IMR-90 (cell line): ENCODE measurements around the gene MPIG6B. TPM values are rescaled to one million over a fixed set of nuclear protein-coding genes. Genes with fewer than 3 reads are reported as not detected.

ENCODE experiments used
- ATAC-seq: fragments of 200-7000 bp; cut with Tn5 transposase; 2 replicates; pipeline ENCODE4 v1.9.1; 2020; ENCODE audit warnings: low read depth, mild to moderate bottlenecking, moderate library complexity
- BruUV-seq: library from RNA; stranded (reverse); fragments of 400-500 nt; replicated peaks from 2 replicates; lab custom pipeline; 2021; lab: Mats Ljungman, UMichigan
- CTCF ChIA-PET: fragments of 300-600 bp; formaldehyde crosslinking; extraction: SDS; loops from one replicate; lab custom pipeline; 2021; ENCODE audit warnings: antibody characterized with exemption; lab: Yijun Ruan, JAX
- POLR2A ChIA-PET: fragments of 300-600 bp; sonication (Branson Sonifier 250); formaldehyde crosslinking; loops from one replicate; lab custom pipeline; 2022; ENCODE audit warnings: antibody characterized with exemption; ENCODE audit not compliant: unreplicated experiment; lab: Charles Lee
- DNase-seq: peaks from one replicate; pipeline ENCODE4 v3.0.0; 2013
- H2AFZ ChIP-seq: replicated peaks from 2 replicates; pipeline ENCODE3; 2013; ENCODE audit warnings: low read length, mild to moderate bottlenecking; ENCODE audit not compliant: poor library complexity
- H2AK5ac ChIP-seq: 2 replicates; pipeline ENCODE4 v1.6.1; 2013; ENCODE audit warnings: low read depth, low read length, inconsistent platforms
- H2AK9ac ChIP-seq: replicated peaks from 2 replicates; pipeline ENCODE3; 2013; ENCODE audit warnings: mild to moderate bottlenecking, low read depth, low read length, moderate library complexity; ENCODE audit not compliant: poor library complexity
- H2BK120ac ChIP-seq: 2 replicates; pipeline ENCODE4 v1.6.1; 2013; ENCODE audit warnings: low read depth, low read length, inconsistent platforms
- H2BK15ac ChIP-seq: 3 replicates; pipeline ENCODE4 v1.6.1; 2013; ENCODE audit warnings: low read depth, low read length, inconsistent platforms
- H2BK20ac ChIP-seq: 2 replicates; pipeline ENCODE4 v1.6.1; 2013; ENCODE audit warnings: low read depth, mild to moderate bottlenecking, inconsistent platforms, low read length, moderate library complexity
- H2BK5ac ChIP-seq: 2 replicates; pipeline ENCODE4 v1.6.1; 2013; ENCODE audit warnings: mild to moderate bottlenecking, low read depth, low read length, inconsistent platforms; ENCODE audit not compliant: poor library complexity, severe bottlenecking
- H3K14ac ChIP-seq: replicated peaks from 2 replicates; pipeline ENCODE4 v1.6.1; 2013; ENCODE audit warnings: low read depth, low read length, inconsistent platforms
- H3K18ac ChIP-seq: 2 replicates; pipeline ENCODE4 v1.6.1; 2013; ENCODE audit warnings: low read depth, low read length, control low read depth
- H3K23ac ChIP-seq: 2 replicates; pipeline ENCODE4 v1.6.1; 2013; ENCODE audit warnings: low read depth, low read length, inconsistent platforms
- H3K27ac ChIP-seq: 2 replicates; pipeline ENCODE4 v1.5.1; 2013; ENCODE audit warnings: mild to moderate bottlenecking, control low read depth, low read length; ENCODE audit not compliant: insufficient read depth
- H3K27me3 ChIP-seq: 2 replicates; pipeline ENCODE4 v1.6.1; 2013; ENCODE audit warnings: low read length; ENCODE audit not compliant: control insufficient read depth, insufficient read depth
- H3K36me3 ChIP-seq: 2 replicates; pipeline ENCODE4 v1.6.1; 2013; ENCODE audit warnings: low read length, mixed read lengths; ENCODE audit not compliant: control insufficient read depth, insufficient read depth
- H3K4ac ChIP-seq: 2 replicates; pipeline ENCODE4 v1.6.1; 2013; ENCODE audit warnings: low read depth, low read length, inconsistent platforms
- H3K4me1 ChIP-seq: 2 replicates; pipeline ENCODE4 v1.6.1; 2013; ENCODE audit warnings: low read length, mixed read lengths; ENCODE audit not compliant: control insufficient read depth, insufficient read depth
- H3K4me2 ChIP-seq: 2 replicates; pipeline ENCODE4 v1.6.1; 2013; ENCODE audit warnings: low read depth, mild to moderate bottlenecking, control low read depth, low read length, moderate library complexity
- H3K4me3 ChIP-seq: 2 replicates; pipeline ENCODE4 v1.5.1; 2013; ENCODE audit warnings: low read depth, mild to moderate bottlenecking, control low read depth, low read length, moderate library complexity; ENCODE audit not compliant: insufficient read depth
- H3K56ac ChIP-seq: 2 replicates; pipeline ENCODE4 v1.6.1; 2013; ENCODE audit warnings: low read length, inconsistent platforms; ENCODE audit not compliant: insufficient read depth; ENCODE audit errors: extremely low read depth
- H3K79me1 ChIP-seq, 2 experiments: 2 replicates each; pipeline ENCODE4 v1.6.1; 2013; ENCODE audit warnings: low read length in 2 of 2, inconsistent platforms in 1 of 2, low read depth in 1 of 2
- H3K9ac ChIP-seq: 2 replicates; pipeline ENCODE4 v1.6.1; 2013; ENCODE audit warnings: low read depth, low read length, control low read depth
- H3K9me1 ChIP-seq: 2 replicates; pipeline ENCODE4 v1.6.1; 2013; ENCODE audit warnings: low read length, inconsistent platforms; ENCODE audit not compliant: insufficient read depth
- H3K9me3 ChIP-seq: 2 replicates; pipeline ENCODE4 v1.6.1; 2013; ENCODE audit warnings: low read length; ENCODE audit not compliant: control insufficient read depth, insufficient read depth
- H4K20me1 ChIP-seq: 2 replicates; pipeline ENCODE4 v1.6.1; 2013; ENCODE audit warnings: low read length, inconsistent platforms; ENCODE audit not compliant: insufficient read depth
- H4K5ac ChIP-seq: 2 replicates; pipeline ENCODE4 v1.6.1; 2013; ENCODE audit warnings: mild to moderate bottlenecking, low read depth, low read length, control low read depth
- H4K8ac ChIP-seq, 2 experiments: 2 replicates each; pipeline ENCODE4 v1.6.1; 2013; ENCODE audit warnings: low read depth in 2 of 2, low read length in 2 of 2, control low read depth in 1 of 2, inconsistent platforms in 1 of 2
- H4K91ac ChIP-seq: 2 replicates; pipeline ENCODE4 v1.6.1; 2013; ENCODE audit warnings: low read depth, low read length, inconsistent platforms; ENCODE audit not compliant: insufficient read depth
- BHLHE40 ChIP-seq: fragments of 150-350 bp; IDR thresholded peaks from 2 replicates; pipeline ENCODE4 v1.6.1; 2016; ENCODE audit warnings: mild to moderate bottlenecking, low read depth, low read length
- CEBPB ChIP-seq: IDR thresholded peaks from 2 replicates; pipeline ENCODE4 v1.6.1; 2012; ENCODE audit warnings: low read depth, low read length, improper control_type of control experiment
- CHD1 ChIP-seq: IDR thresholded peaks from 2 replicates; pipeline ENCODE4 v1.6.1; 2012; ENCODE audit warnings: low read depth, low read length, improper control_type of control experiment
- CTCF ChIP-seq: conservative IDR thresholded peaks from 2 replicates; pipeline ENCODE4 v1.5.1; 2012; ENCODE audit warnings: mild to moderate bottlenecking, low read depth, low read length, improper control_type of control experiment
- ELK1 ChIP-seq: fragments of 150-350 bp; IDR thresholded peaks from 2 replicates; pipeline ENCODE4 v1.6.1; 2016; ENCODE audit warnings: low read depth, mild to moderate bottlenecking, low read length, moderate library complexity, borderline replicate concordance
- FOS ChIP-seq: fragments of 150-350 bp; IDR thresholded peaks from 2 replicates; pipeline ENCODE4 v1.6.1; 2016; ENCODE audit warnings: low read depth, low read length
- MAFK ChIP-seq: IDR thresholded peaks from 2 replicates; pipeline ENCODE4 v1.6.1; 2012; ENCODE audit warnings: low read depth, low read length, improper control_type of control experiment
- MAZ ChIP-seq: IDR thresholded peaks from 2 replicates; pipeline ENCODE4 v1.6.1; 2012; ENCODE audit warnings: low read depth, mild to moderate bottlenecking, low read length, improper control_type of control experiment, moderate library complexity, borderline replicate concordance
- MXI1 ChIP-seq: IDR thresholded peaks from 2 replicates; pipeline ENCODE4 v1.6.1; 2012; ENCODE audit warnings: low read depth, mild to moderate bottlenecking, low read length, moderate library complexity, borderline replicate concordance
- NFE2L2 ChIP-seq: fragments of 150-350 bp; IDR thresholded peaks from 2 replicates; pipeline ENCODE4 v1.6.1; 2016; ENCODE audit warnings: low read depth, mild to moderate bottlenecking, low read length
- POLR2A ChIP-seq: IDR thresholded peaks from 2 replicates; pipeline ENCODE4 v1.6.1; 2012; ENCODE audit warnings: mild to moderate bottlenecking, low read depth, low read length
- RAD21 ChIP-seq: IDR thresholded peaks from 2 replicates; pipeline ENCODE4 v1.6.1; 2012; ENCODE audit warnings: low read length, improper control_type of control experiment
- RCOR1 ChIP-seq: IDR thresholded peaks from 2 replicates; pipeline ENCODE4 v1.6.1; 2012; ENCODE audit warnings: mild to moderate bottlenecking, low read length, improper control_type of control experiment; ENCODE audit not compliant: insufficient replicate concordance
- RFX5 ChIP-seq: IDR thresholded peaks from 2 replicates; pipeline ENCODE4 v1.8.0; 2012; ENCODE audit warnings: low read depth, mild to moderate bottlenecking, low read length, moderate library complexity
- SMC3 ChIP-seq: fragments of 150-350 bp; IDR thresholded peaks from 2 replicates; pipeline ENCODE4 v1.6.1; 2016; ENCODE audit warnings: low read depth, mild to moderate bottlenecking, antibody characterized with exemption, low read length, moderate library complexity
- USF2 ChIP-seq: fragments of 150-350 bp; IDR thresholded peaks from 2 replicates; pipeline ENCODE4 v1.6.1; 2017; ENCODE audit warnings: mild to moderate bottlenecking, antibody characterized with exemption, low read length, low read depth
- WGBS, 2 experiments: methylation state at CpG; one replicate each; pipeline versions ENCODE4 v1.1.5 to v1.1.7; 2013; ENCODE audit warnings: missing lambda C conversion rate in 2 of 2; ENCODE audit not compliant: insufficient read length in 1 of 2; ENCODE audit errors: extremely low coverage in 2 of 2; 5-methylcytosine and 5-hydroxymethylcytosine counted together
- dilution Hi-C: fragments of 300-500 bp; cut with HindIII; formaldehyde crosslinking; loops from one replicate; pipeline ENCODE4 v1.14.3; 2018; ENCODE audit warnings: low sequenced_read_pairs; ENCODE audit not compliant: unreplicated experiment
- in situ Hi-C: fragments of 300-500 bp; cut with MboI; formaldehyde crosslinking; loops from 3 replicates; pipeline ENCODE4 v1.14.3; 2019; ENCODE audit warnings: low sequenced_read_pairs, inconsistent platforms, mixed read lengths
- intact Hi-C: fragments of 100-400 bp; cut with micrococcal nuclease; formaldehyde crosslinking; loops from 2 replicates; pipeline ENCODE4 v1.10.0; 2022
- polyA plus RNA-seq, 3 experiments: library from polyadenylated mRNA; depleted of rRNA; stranded (reverse); fragments of >200 nt; gene quantifications; 2 replicates each; pipeline ENCODE4 v1.2.3, GENCODE V29; 2012; ENCODE audit warnings: low replicate concordance in 1 of 3
- total RNA-seq: library from RNA; depleted of rRNA; stranded (reverse); fragments of >200 nt; gene quantifications from 2 replicates; pipeline ENCODE4 v1.2.3, GENCODE V29; 2012

MPIG6B gene
- total and polyA plus RNA-seq, 2 of the 4 experiments (the other 2 are of a cell fraction): not detected

GRCh38 chr6:31692353-31692752 is 30.8 kb upstream of the MPIG6B start:
- in situ Hi-C loops: no loop called here

More at GRCh38 chr6:31692353-31692752, 30.8 kb upstream of the MPIG6B start:
- no peak overlapping the region for H3K23ac ChIP-seq
- intact Hi-C loops: no loop called here
- no peak overlapping the region for H3K14ac ChIP-seq
- DNase-seq (no peak), ATAC-seq (no peak)
- H4K91ac ChIP-seq: no peak overlapping the region
- H3K9ac ChIP-seq: no peak overlapping the region
- no peak overlapping the region for H2AFZ ChIP-seq
- peaks cover 4 to 13% of the 10 kb centered on the region in 2 experiments; a peak in 3 of 4 replicates for H3K79me1 ChIP-seq
- H2BK20ac ChIP-seq: no peak overlapping the region
- WGBS, 2 experiments: 100% methylated on average over 1 of the region's 4 CpGs; no CpG with 5 or more reads in 1 of the 2 experiments
- no peaks in the 10 kb centered on the region for H3K9me1 ChIP-seq
- no peaks in the 10 kb centered on the region for H3K9me3 ChIP-seq
- no peak overlapping the region for H4K8ac ChIP-seq
- H3K4ac ChIP-seq: no peak overlapping the region
- H3K36me3 ChIP-seq: peaks cover 71% of the 10 kb centered on the region
- H3K4me3 ChIP-seq: no peak overlapping the region
- H3K27ac ChIP-seq: no peak overlapping the region
- no peak overlapping the region for H2AK9ac ChIP-seq
- ChIA-PET POLR2A (no interaction called here), CTCF (no interaction called here)
- no peaks in the 10 kb centered on the region for H3K4me1 ChIP-seq
- H2BK120ac ChIP-seq: no peak overlapping the region
- H2BK5ac ChIP-seq: no peak overlapping the region
- TF ChIP-seq POLR2A (no peak), USF2 (no peak), ELK1 (no peak), CHD1 (no peak), RAD21 (no peak), MAFK (no peak), MXI1 (no peak), BHLHE40 (no peak), RFX5 (no peak), SMC3 (no peak), MAZ (no peak), NFE2L2 (no peak), RCOR1 (no peak), FOS (no peak), CEBPB (no peak), CTCF (no peak)
- no peak overlapping the region for H2BK15ac ChIP-seq
- dilution Hi-C loops: no loop called here
- BruUV-seq: no TSS peak
- H4K20me1 ChIP-seq: no peaks in the 10 kb centered on the region
- H3K18ac ChIP-seq: no peak overlapping the region
- H4K5ac ChIP-seq: no peak overlapping the region
- H3K4me2 ChIP-seq: no peak overlapping the region
- no peaks in the 10 kb centered on the region for H3K27me3 ChIP-seq
- no peak overlapping the region for H2AK5ac ChIP-seq
- H3K56ac ChIP-seq: no peak overlapping the region
